ENCODE results near the gene GPM6B. TPM values are rescaled to one million over a fixed set of nuclear protein-coding genes. Genes with fewer than 3 reads are reported as not detected.

The GPM6B gene, protein sequence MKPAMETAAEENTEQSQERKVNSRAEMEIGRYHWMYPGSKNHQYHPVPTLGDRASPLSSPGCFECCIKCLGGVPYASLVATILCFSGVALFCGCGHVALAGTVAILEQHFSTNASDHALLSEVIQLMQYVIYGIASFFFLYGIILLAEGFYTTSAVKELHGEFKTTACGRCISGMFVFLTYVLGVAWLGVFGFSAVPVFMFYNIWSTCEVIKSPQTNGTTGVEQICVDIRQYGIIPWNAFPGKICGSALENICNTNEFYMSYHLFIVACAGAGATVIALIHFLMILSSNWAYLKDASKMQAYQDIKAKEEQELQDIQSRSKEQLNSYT
- 10 to 100 TPM in 4 of 5 donors, under 1 TPM in 1; 0.29 to 67.9 (median 11.2) TPM for total RNA-seq
- polyA plus RNA-seq: 1 to 10 TPM; 1.1 to 5.8 (median 3.1) TPM
- long read RNA-seq, donor 1, partial matches to known transcripts: 0 of 4 reads
- long read RNA-seq, donor 1, other reads (novel, unspliced or antisense): 0 of 4 reads
- long read RNA-seq, donor 2, partial matches to known transcripts: 0 of 2 reads
- long read RNA-seq, donor 2, other reads (novel, unspliced or antisense): 0 of 2 reads
- long read RNA-seq, donor 3, partial matches to known transcripts: 0 of 4 reads
- long read RNA-seq, donor 3, other reads (novel, unspliced or antisense): 0 of 4 reads
- long read RNA-seq, donor 4: 0 reads
- long read RNA-seq, donor 5, transcript GPM6B-205 (7 exons, 3,957 nt): major isoform, 8 of 9 reads
- long read RNA-seq, donor 5, partial matches to known transcripts: 0 of 9 reads
- long read RNA-seq, donor 5, other reads (novel, unspliced or antisense): 0 of 9 reads
- long read RNA-seq, donor 6, transcript GPM6B-205 (7 exons, 3,957 nt): major isoform, 8 of 9 reads
- long read RNA-seq, donor 6, partial matches to known transcripts: 0 of 9 reads
- long read RNA-seq, donor 6, other reads (novel, unspliced or antisense): 0 of 9 reads
- long read RNA-seq, donor 7, transcript GPM6B-205 (7 exons, 3,957 nt): major isoform, 8 of 8 reads
- long read RNA-seq, donor 7, partial matches to known transcripts: 0 of 8 reads
- long read RNA-seq, donor 7, other reads (novel, unspliced or antisense): 0 of 8 reads
- long read RNA-seq, donor 8, partial matches to known transcripts: 0 of 3 reads
- long read RNA-seq, donor 8, other reads (novel, unspliced or antisense): 0 of 3 reads
- long read RNA-seq, donor 9, transcript GPM6B-205 (7 exons, 3,957 nt): major isoform, 5 of 5 reads
- long read RNA-seq, donor 9, partial matches to known transcripts: 0 of 5 reads
- long read RNA-seq, donor 9, other reads (novel, unspliced or antisense): 0 of 5 reads
- long read RNA-seq, donor 10, partial matches to known transcripts: 0 of 1 reads
- long read RNA-seq, donor 10, other reads (novel, unspliced or antisense): 0 of 1 reads

DNA sequence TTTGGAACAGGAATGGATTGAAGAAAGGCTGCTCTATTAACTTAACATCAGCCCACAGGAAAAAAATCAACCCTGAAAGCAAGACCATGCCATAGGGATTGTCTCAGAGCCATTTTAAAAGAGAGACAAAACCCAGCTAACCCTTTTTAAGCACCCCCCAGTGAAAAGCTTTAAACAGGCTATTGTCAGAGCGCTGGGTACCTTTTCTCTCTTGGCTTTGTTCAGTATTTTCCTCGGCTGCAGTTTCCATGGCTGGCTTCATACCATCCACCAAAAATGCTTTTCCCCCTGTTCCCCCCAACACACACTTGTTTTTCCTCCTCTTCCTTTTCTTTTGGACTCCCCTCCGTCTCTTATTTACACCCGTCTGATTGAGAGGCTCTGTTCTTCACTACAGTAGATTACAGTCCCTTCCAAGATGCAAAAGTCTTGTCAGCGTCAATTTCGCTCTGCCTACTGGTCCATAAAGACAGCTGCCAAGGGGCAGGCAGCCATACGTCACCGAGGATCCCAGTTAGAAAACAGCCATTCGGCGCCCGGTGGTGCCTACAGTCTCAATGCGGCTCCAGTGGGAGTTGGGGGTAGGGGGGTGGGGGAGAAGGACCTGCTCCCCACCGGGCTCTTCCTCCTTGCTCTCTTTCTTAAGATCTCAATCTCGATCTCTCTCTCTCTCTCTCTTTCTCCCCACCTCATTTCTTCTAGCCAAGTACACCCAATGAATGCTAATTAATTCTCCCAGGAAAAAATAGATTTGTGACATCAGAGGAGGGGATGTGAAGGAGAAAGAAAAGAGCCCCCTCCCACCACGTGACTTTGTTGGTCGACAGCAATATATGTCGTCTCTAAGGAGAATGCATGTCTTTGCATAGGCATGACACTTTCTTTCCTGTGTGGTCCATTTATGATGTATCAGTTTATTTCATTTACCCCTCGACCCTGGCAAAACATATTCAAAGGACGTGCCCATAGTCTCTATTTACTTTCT is at the start of gene GPM6B:
TSS of gene GPM6B (minus strand) at position 451 of the 985 bp plus-strand sequence. CDS start at position 262, 189 bp downstream.
- H3K4me1 ChIP-seq: no peaks in the 10 kb centered on the region
- H3K9me3 ChIP-seq: no peaks in the 10 kb centered on the region
- no peak within 1 kb of the TSS for H3K4me3 ChIP-seq
- no peak for TF ChIP-seq EP300 (IDR thresholded peaks at IDR 0.05)
- TF ChIP-seq POLR2AphosphoS5 (IDR thresholded peaks at IDR 0.05): no peak
- TF ChIP-seq, protein P1, sequence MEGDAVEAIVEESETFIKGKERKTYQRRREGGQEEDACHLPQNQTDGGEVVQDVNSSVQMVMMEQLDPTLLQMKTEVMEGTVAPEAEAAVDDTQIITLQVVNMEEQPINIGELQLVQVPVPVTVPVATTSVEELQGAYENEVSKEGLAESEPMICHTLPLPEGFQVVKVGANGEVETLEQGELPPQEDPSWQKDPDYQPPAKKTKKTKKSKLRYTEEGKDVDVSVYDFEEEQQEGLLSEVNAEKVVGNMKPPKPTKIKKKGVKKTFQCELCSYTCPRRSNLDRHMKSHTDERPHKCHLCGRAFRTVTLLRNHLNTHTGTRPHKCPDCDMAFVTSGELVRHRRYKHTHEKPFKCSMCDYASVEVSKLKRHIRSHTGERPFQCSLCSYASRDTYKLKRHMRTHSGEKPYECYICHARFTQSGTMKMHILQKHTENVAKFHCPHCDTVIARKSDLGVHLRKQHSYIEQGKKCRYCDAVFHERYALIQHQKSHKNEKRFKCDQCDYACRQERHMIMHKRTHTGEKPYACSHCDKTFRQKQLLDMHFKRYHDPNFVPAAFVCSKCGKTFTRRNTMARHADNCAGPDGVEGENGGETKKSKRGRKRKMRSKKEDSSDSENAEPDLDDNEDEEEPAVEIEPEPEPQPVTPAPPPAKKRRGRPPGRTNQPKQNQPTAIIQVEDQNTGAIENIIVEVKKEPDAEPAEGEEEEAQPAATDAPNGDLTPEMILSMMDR (IDR thresholded peaks at IDR 0.05): no peak
- no peak for TF ChIP-seq POLR2A (IDR thresholded peaks at IDR 0.05)
- intact Hi-C loops (cut with DNase I; ENCODE audit: low total_unique reads): no loop called here
- H3K27ac ChIP-seq: no peak within 1 kb of the TSS
- H3K36me3 ChIP-seq: no peaks in the 10 kb centered on the region
- peak in 1 of 2 donors; percentile 13 for DNase-seq
- 21 to 49% (median 38%) methylated on average over 19 of the region's 19 CpGs for WGBS, 5 donors
- H3K27me3 ChIP-seq: peaks cover 0 to 21% (median 0%) of the 10 kb centered on the region in 3 donors

DNA sequence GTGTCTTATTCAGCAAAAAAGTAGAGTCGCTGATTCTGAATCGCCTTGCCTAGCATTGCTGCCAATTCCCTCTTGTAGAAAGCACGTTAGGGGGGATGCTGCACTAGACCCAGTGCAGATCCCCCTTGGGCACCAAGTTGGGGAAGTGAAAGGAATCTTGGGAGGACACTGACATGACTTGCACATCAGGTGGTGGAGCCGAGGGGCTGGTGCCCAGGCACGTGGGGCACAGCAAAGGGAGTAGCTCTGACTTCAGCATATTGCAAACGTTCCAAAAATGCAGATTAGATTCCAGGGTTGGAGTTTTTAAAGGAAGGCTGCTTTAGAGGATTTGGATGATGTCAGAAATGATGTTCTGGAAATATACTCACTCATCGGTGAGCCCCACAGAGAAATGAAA is 47.4 kb upstream of the GPM6B start:
- TF ChIP-seq POLR2A (IDR thresholded peaks at IDR 0.05) (no peak), EP300 (IDR thresholded peaks at IDR 0.05) (no peak), POLR2AphosphoS5 (IDR thresholded peaks at IDR 0.05) (no peak)
- peak in 1 of 2 donors; percentile 12 for DNase-seq
- intact Hi-C loops (cut with DNase I; ENCODE audit: low total_unique reads): no loop called here
- Histone ChIP-seq H3K4me3 (no peak overlapping the region), H3K27me3 (no peaks in the 10 kb centered on the region), H3K9me3 (no peaks in the 10 kb centered on the region), H3K4me1 (no peaks in the 10 kb centered on the region), H3K36me3 (no peaks in the 10 kb centered on the region), H3K27ac (no peak overlapping the region)
- WGBS, 5 donors: 44 to 62% (median 59%) methylated on average over 7 of the region's 7 CpGs

DNA sequence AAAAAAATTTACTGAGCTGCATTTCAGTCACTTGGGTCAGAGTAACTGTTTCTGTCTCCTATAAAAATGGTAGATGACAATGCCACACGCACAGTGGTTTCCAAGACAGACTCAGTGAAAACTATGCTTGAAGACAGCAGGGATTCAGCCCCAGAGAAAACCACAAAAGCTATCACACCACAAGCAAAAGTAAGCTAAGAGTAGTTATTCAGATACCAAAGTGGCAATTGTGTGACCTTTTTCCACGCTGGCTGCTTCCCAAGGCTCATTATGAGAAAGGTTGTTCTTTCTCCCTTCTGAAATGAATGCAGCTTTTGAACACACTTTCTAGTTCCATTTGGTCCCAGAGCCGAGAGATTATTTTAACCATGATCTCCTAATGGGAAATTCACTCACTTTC is 46.4 kb upstream of the GPM6B start:
- 29 to 57% (median 51%) methylated on average over 3 of the region's 3 CpGs for WGBS, 5 donors
- H3K9me3 ChIP-seq: no peaks in the 10 kb centered on the region
- DNase-seq: no peak
- TF ChIP-seq EP300 (IDR thresholded peaks at IDR 0.05) (no peak), POLR2AphosphoS5 (IDR thresholded peaks at IDR 0.05) (no peak), POLR2A (IDR thresholded peaks at IDR 0.05) (no peak)
- TF ChIP-seq, protein P1 (IDR thresholded peaks at IDR 0.05): no peak
- no peaks in the 10 kb centered on the region for H3K4me1 ChIP-seq
- no peak overlapping the region for H3K4me3 ChIP-seq
- no peaks in the 10 kb centered on the region for H3K27me3 ChIP-seq
- intact Hi-C loops (cut with DNase I; ENCODE audit: low total_unique reads): no loop called here
- H3K27ac ChIP-seq: no peak overlapping the region
- H3K36me3 ChIP-seq: no peaks in the 10 kb centered on the region

DNA sequence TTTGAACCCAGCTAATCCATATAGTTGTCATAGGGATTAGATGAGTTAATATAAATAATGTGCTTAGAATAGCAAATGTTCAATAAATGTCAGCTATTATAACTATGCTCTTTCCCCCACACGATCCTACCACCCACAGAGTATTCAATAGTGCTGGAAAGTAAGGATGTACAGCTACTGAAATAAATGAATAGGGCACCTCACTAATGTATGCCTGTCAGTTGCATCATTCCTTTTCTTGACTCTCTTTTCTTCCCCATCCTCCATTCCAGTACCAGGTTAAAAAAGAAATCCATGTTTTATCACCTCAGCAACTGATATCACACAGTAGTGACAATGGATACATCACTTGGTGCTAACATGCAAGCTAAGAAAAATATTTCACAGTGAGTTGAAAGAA is 42.8 kb upstream of the GPM6B start:
- no peaks in the 10 kb centered on the region for H3K27me3 ChIP-seq
- no peaks in the 10 kb centered on the region for H3K4me1 ChIP-seq
- DNase-seq: no peak
- TF ChIP-seq POLR2AphosphoS5 (IDR thresholded peaks at IDR 0.05) (no peak), POLR2A (IDR thresholded peaks at IDR 0.05) (no peak), EP300 (IDR thresholded peaks at IDR 0.05) (no peak)
- TF ChIP-seq, protein P1 (IDR thresholded peaks at IDR 0.05): no peak
- 50 to 79% (median 59%) methylated on average over 1 of the region's 1 CpG for WGBS, 5 donors
- H3K27ac ChIP-seq: no peak overlapping the region
- no peaks in the 10 kb centered on the region for H3K36me3 ChIP-seq
- no peak overlapping the region for H3K4me3 ChIP-seq
- intact Hi-C loops (cut with DNase I; ENCODE audit: low total_unique reads): no loop called here
- no peaks in the 10 kb centered on the region for H3K9me3 ChIP-seq

All from stomach (tissue), 19 donors.